ENCODE measurements around the gene CREB3L1. TPM values are rescaled to one million over a fixed set of nuclear protein-coding genes. Genes with fewer than 3 reads are reported as not detected.

Gene CREB3L1
- total and polyA plus RNA-seq, 2 of the 13 experiments (the other 11 are each of a cell fraction or from before 2014, with no cell fraction given) = not detected

DNA sequence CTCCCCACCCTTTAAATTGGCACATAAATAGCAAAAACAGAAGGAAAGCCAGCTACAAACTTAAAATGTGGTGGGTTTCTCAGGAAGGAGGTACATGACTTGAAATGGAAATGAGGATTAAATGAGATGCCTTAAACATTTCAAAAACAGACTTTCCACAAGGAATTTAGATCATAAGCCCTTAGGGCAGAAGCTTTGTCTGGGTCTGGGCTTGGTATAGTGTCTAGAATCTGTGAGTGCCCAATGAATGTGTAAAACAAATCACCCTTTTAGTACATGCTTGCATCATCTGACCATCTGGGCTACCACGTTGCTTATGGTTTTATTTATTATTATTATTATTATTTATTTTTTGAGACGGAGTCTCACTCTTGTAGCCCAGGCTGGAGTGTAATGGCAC, 37.1 kb upstream of the CREB3L1 start:
- H3K4me3 ChIP-seq (replicated peaks in 1 of 3; ENCODE audit: insufficient read depth in 1 of 3, low read depth in 2 of 3, low read length in 3 of 3) = no peak overlapping the region
- H2AFZ ChIP-seq (ENCODE audit: low read length) = no peak overlapping the region
- DNase-seq (ENCODE audit: low spot score) = no peak
- no peaks in the 10 kb centered on the region for H3K79me2 ChIP-seq (ENCODE audit: insufficient read depth, low read length)
- H3K9me3 ChIP-seq (ENCODE audit: low read length) = no peaks in the 10 kb centered on the region
- H3K9ac ChIP-seq (ENCODE audit: insufficient read depth, low read depth, low read length) = no peak overlapping the region
- H3K4me2 ChIP-seq (ENCODE audit: low read depth, low read length) = no peak overlapping the region
- 63% methylated on average over 2 of the region's 2 CpGs for WGBS (ENCODE audit: low lambda C conversion rate)
- BruUV-seq (replicated peaks) = no TSS peak
- no peak overlapping the region for H3K27ac ChIP-seq (ENCODE audit: extremely low read length, insufficient read depth, low read length)
- no peak for FAIRE-seq
- intact Hi-C loops (cut with micrococcal nuclease; ENCODE audit: unreplicated experiment) = no loop called here
- H3K36me3 ChIP-seq (replicated peaks in 1 of 2; ENCODE audit: control insufficient read depth in 1 of 2, insufficient read depth in 2 of 2, low read length in 2 of 2) = no peaks in the 10 kb centered on the region
- peaks cover 42% of the 10 kb centered on the region for H3K4me1 ChIP-seq (ENCODE audit: insufficient read depth, low read length)
- no peak for ATAC-seq
- H4K20me1 ChIP-seq (ENCODE audit: insufficient read depth, low read length) = no peaks in the 10 kb centered on the region
- in situ Hi-C loops (cut with HindIII; ENCODE audit: extremely low pct_ligation_motif_present, low pct_unique_long_range_greater_than_20kb) = no loop called here
- TF ChIP-seq, protein P1, sequence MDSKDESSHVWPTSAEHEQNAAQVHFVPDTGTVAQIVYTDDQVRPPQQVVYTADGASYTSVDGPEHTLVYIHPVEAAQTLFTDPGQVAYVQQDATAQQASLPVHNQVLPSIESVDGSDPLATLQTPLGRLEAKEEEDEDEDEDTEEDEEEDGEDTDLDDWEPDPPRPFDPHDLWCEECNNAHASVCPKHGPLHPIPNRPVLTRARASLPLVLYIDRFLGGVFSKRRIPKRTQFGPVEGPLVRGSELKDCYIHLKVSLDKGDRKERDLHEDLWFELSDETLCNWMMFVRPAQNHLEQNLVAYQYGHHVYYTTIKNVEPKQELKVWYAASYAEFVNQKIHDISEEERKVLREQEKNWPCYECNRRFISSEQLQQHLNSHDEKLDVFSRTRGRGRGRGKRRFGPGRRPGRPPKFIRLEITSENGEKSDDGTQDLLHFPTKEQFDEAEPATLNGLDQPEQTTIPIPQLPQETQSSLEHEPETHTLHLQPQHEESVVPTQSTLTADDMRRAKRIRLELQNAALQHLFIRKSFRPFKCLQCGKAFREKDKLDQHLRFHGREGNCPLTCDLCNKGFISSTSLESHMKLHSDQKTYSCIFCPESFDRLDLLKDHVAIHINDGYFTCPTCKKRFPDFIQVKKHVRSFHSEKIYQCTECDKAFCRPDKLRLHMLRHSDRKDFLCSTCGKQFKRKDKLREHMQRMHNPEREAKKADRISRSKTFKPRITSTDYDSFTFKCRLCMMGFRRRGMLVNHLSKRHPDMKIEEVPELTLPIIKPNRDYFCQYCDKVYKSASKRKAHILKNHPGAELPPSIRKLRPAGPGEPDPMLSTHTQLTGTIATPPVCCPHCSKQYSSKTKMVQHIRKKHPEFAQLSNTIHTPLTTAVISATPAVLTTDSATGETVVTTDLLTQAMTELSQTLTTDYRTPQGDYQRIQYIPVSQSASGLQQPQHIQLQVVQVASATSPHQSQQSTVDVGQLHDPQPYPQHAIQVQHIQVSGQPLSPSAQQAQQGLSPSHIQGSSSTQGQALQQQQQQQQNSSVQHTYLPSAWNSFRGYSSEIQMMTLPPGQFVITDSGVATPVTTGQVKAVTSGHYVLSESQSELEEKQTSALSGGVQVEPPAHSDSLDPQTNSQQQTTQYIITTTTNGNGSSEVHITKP (CRISPR knock-in tag; IDR thresholded peaks at IDR 0.05; ENCODE audit: low read depth) = no peak
- TF ChIP-seq EED (CRISPR knock-in tag; IDR thresholded peaks at IDR 0.05) (no peak), TBX3 (IDR thresholded peaks at IDR 0.05; ENCODE audit: borderline replicate concordance) (no peak)
- H3K27me3 ChIP-seq (ENCODE audit: control insufficient read depth in 1 of 2, insufficient read depth in 2 of 2, low read length in 2 of 2) = peaks cover 7 to 38% of the 10 kb centered on the region in 2 experiments
- ChIA-PET POLR2A (interaction anchor here (1.4 kb wide), 1 partner anchor 71 kb away, joined by 4 read pairs; no protein-coding TSS in a partner anchor), CTCF (ENCODE audit: low intra/inter-chr PET ratio, low total read pairs) (interaction anchor here (0.5 to 2.2 kb wide), 2 partner anchors 68 to 75 kb away, joined by 3 to 18 read pairs; no protein-coding TSS in a partner anchor)

DNA sequence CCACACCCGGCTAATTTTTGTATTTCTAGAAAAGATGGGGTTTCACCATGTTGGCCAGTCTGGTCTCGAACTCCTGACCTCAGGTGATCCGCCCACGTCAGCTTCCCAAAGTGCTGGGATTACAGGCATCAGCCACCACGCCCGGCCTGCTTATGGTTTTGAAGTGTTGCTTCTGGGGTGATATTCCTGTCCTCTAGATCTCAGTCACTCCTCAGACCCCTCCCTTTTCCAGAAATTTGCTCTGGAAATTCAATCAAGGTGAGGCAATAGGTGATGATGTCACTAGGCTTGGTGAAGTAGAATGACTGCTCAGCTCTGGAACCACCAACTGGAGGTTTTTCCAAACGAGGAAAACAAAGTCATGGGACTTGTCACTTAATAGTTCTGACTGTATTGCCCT, 36.6 kb upstream of the CREB3L1 start:
- H3K27me3 ChIP-seq (ENCODE audit: control insufficient read depth in 1 of 2, insufficient read depth in 2 of 2, low read length in 2 of 2) = peaks cover 7 to 38% of the 10 kb centered on the region in 2 experiments
- CTCF ChIA-PET (ENCODE audit: low intra/inter-chr PET ratio, low total read pairs) = no interaction called here
- TF ChIP-seq ZBTB26 (CRISPR knock-in tag; IDR thresholded peaks at IDR 0.05; ENCODE audit: borderline replicate concordance) = peak; percentile 74; the same call in 1 of the 2 replicates
- peak; percentile 49; the same call in 1 of the 2 replicates for TF ChIP-seq CREB1 (IDR thresholded peaks at IDR 0.05)
- TF ChIP-seq CREB1 (CRISPR knock-in tag; IDR thresholded peaks at IDR 0.05) = no peak
- no peak for TF ChIP-seq ZNF263 (CRISPR knock-in tag; IDR thresholded peaks at IDR 0.05)
- 0 out of 2 replicates have a peak, but pooled peaks have one; percentile 24 for TF ChIP-seq ATF7 (IDR thresholded peaks at IDR 0.05)
- no peak for TF ChIP-seq ATF7 (CRISPR knock-in tag; IDR thresholded peaks at IDR 0.05)
- WGBS (ENCODE audit: low lambda C conversion rate) = 67% methylated on average over 7 of the region's 7 CpGs
- in situ Hi-C loops (cut with HindIII; ENCODE audit: extremely low pct_ligation_motif_present, low pct_unique_long_range_greater_than_20kb) = no loop called here
- H4K20me1 ChIP-seq (ENCODE audit: insufficient read depth, low read length) = no peaks in the 10 kb centered on the region
- no peak overlapping the region for H3K4me2 ChIP-seq (ENCODE audit: low read depth, low read length)
- no TSS peak for BruUV-seq (replicated peaks)
- POLR2A ChIA-PET = no interaction called here
- H3K79me2 ChIP-seq (ENCODE audit: insufficient read depth, low read length) = no peaks in the 10 kb centered on the region
- no peaks in the 10 kb centered on the region for H3K36me3 ChIP-seq (replicated peaks in 1 of 2; ENCODE audit: control insufficient read depth in 1 of 2, insufficient read depth in 2 of 2, low read length in 2 of 2)
- H3K4me1 ChIP-seq (ENCODE audit: insufficient read depth, low read length) = peaks cover 42% of the 10 kb centered on the region
- ATAC-seq (no peak), FAIRE-seq (no peak), DNase-seq (ENCODE audit: low spot score) (no peak)
- no peak overlapping the region for H3K27ac ChIP-seq (ENCODE audit: extremely low read length, insufficient read depth, low read length)
- no peak overlapping the region for H3K4me3 ChIP-seq (replicated peaks in 1 of 3; ENCODE audit: insufficient read depth in 1 of 3, low read depth in 2 of 3, low read length in 3 of 3)
- no peaks in the 10 kb centered on the region for H3K9me3 ChIP-seq (ENCODE audit: low read length)
- intact Hi-C loops (cut with micrococcal nuclease; ENCODE audit: unreplicated experiment) = no loop called here
- H2AFZ ChIP-seq (ENCODE audit: low read length) = no peak overlapping the region
- no peak overlapping the region for H3K9ac ChIP-seq (ENCODE audit: insufficient read depth, low read depth, low read length)
